Measurements from ENCODE around the gene HS3ST6.

HS3ST6 gene

GRCh38 chr16:1918351-1919326 is at the start of gene HS3ST6:
Gene HS3ST6 (minus strand): TSS chr16:1918415. CDS start chr16:1918323, 92 bp downstream.
- Histone ChIP-seq H3K27me3 (ENCODE audit: insufficient read depth, low read depth) (peaks cover 94% of the 10 kb centered on the region), H3K4me3 (IDR thresholded peaks at IDR 0.05; ENCODE audit: insufficient read depth, low read depth, low read length) (no peak within 1 kb of the TSS), H3K36me3 (ENCODE audit: insufficient read depth) (no peaks in the 10 kb centered on the region), H3K79me2 (ENCODE audit: insufficient read depth, low read depth) (no peaks in the 10 kb centered on the region), H2AFZ (ENCODE audit: low read depth) (no peak within 1 kb of the TSS), H3K4me1 (ENCODE audit: low read depth, poor library complexity, severe bottlenecking) (no peaks in the 10 kb centered on the region), H3K4me2 (no peak within 1 kb of the TSS), H3K9ac (no peak within 1 kb of the TSS), H3K27ac (no peak within 1 kb of the TSS), H4K20me1 (ENCODE audit: insufficient read depth) (no peaks in the 10 kb centered on the region)
- TF ChIP-seq CTCF (conservative IDR thresholded peaks at IDR 0.05; ENCODE audit: low read depth, low read length) = no peak

GRCh38 chr16:1966460-1966859 is 48.2 kb upstream of the HS3ST6 start, which contains the start of gene RNF151:
Gene RNF151 (plus strand): TSS chr16:1966856. CDS start chr16:1966882, 26 bp downstream.
- no peak for TF ChIP-seq CTCF (conservative IDR thresholded peaks at IDR 0.05; ENCODE audit: low read depth, low read length)
- Histone ChIP-seq H3K27me3 (ENCODE audit: insufficient read depth, low read depth) (no peaks in the 10 kb centered on the region), H4K20me1 (ENCODE audit: insufficient read depth) (no peaks in the 10 kb centered on the region), H3K4me1 (ENCODE audit: low read depth, poor library complexity, severe bottlenecking) (peaks cover 4% of the 10 kb centered on the region), H3K27ac (no peak within 1 kb of the TSS; the same call in 1 of the 2 replicates), H3K79me2 (ENCODE audit: insufficient read depth, low read depth) (peaks cover 9% of the 10 kb centered on the region; the same call in 1 of the 2 replicates), H3K4me3 (IDR thresholded peaks at IDR 0.05; ENCODE audit: insufficient read depth, low read depth, low read length) (no peak within 1 kb of the TSS), H3K9ac (peak within 1 kb of the TSS; percentile 77; the same call in 1 of the 2 replicates), H3K4me2 (peak within 1 kb of the TSS; percentile 64; the same call in 1 of the 2 replicates), H2AFZ (ENCODE audit: low read depth) (no peak within 1 kb of the TSS), H3K36me3 (ENCODE audit: insufficient read depth) (no peaks in the 10 kb centered on the region; the same call in 1 of the 2 replicates)

GRCh38 chr16:1965396-1966001 is 47.3 kb upstream of the HS3ST6 start:
- H3K27me3 ChIP-seq (ENCODE audit: insufficient read depth, low read depth) = no peaks in the 10 kb centered on the region
- peak overlapping the region; percentile 77 for H3K9ac ChIP-seq
- no peaks in the 10 kb centered on the region; the same call in 1 of the 2 replicates for H3K36me3 ChIP-seq (ENCODE audit: insufficient read depth)
- peak overlapping the region; percentile 72; the same call in 1 of the 2 replicates for H2AFZ ChIP-seq (ENCODE audit: low read depth)
- H3K4me2 ChIP-seq = peak overlapping the region; percentile 64; the same call in 1 of the 2 replicates
- TF ChIP-seq CTCF (conservative IDR thresholded peaks at IDR 0.05; ENCODE audit: low read depth, low read length) = no peak
- peak overlapping the region; percentile 88 for H3K27ac ChIP-seq
- H3K79me2 ChIP-seq (ENCODE audit: insufficient read depth, low read depth) = peaks cover 11% of the 10 kb centered on the region; the same call in 1 of the 2 replicates
- no peaks in the 10 kb centered on the region for H4K20me1 ChIP-seq (ENCODE audit: insufficient read depth)
- H3K4me1 ChIP-seq (ENCODE audit: low read depth, poor library complexity, severe bottlenecking) = peaks cover 7% of the 10 kb centered on the region
- no peak overlapping the region for H3K4me3 ChIP-seq (IDR thresholded peaks at IDR 0.05; ENCODE audit: insufficient read depth, low read depth, low read length)

DNA sequence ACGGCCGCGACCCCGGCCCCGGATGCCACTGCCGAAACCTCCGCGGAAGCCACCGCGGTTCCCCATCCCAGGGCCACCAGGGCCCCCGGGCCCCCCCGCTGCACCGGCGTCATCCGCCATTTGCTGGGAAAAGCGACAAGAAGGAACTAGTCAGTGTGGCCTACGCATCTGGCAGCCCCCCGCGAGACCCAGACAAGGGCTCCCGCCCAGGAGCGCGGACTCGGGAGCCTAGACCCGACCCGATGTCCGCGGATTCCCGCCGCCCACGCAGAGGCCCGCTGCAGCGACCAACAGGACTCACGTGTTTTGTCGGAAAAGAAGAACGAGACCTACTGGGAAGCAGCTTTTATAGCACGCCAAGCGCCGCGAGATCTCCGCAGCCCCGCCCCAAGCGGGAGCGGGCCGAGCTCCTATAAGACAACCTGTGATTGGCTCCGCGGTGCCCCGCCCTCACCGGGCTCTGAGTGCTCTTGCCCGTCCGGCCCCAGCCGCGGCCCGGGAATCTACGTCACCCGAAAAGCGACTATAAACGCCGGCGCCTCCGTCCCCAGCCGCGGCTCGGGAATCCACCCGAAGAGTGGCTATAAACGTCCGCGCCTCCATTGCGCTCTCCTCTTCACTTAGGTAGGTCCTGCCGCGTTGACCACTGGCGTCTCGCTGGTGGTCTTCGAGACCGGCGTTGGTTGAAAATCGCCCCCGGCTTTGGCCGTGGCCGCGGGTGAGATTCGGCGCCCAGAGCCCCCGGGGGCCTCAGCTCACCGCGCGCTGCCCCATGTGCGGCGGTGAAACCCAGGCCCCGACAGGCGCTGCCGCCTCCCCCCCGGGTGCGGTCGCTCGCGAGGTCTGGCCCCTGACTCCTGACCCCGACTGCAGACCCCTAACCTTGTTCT is 46.5 kb upstream of the HS3ST6 start, which contains the start of gene RPS2:
RPS2 (minus strand) TSS at position 321 of the 890 bp plus-strand sequence; CDS start at position 120, 201 bp downstream.
- Histone ChIP-seq H3K36me3 (ENCODE audit: insufficient read depth) (no peaks in the 10 kb centered on the region; the same call in 1 of the 2 replicates), H3K27ac (peak within 1 kb of the TSS; percentile 88), H2AFZ (ENCODE audit: low read depth) (peak within 1 kb of the TSS; percentile 72), H3K4me3 (IDR thresholded peaks at IDR 0.05; ENCODE audit: insufficient read depth, low read depth, low read length) (no peak within 1 kb of the TSS), H3K4me2 (peak within 1 kb of the TSS; percentile 64), H3K4me1 (ENCODE audit: low read depth, poor library complexity, severe bottlenecking) (peaks cover 11% of the 10 kb centered on the region), H4K20me1 (ENCODE audit: insufficient read depth) (no peaks in the 10 kb centered on the region), H3K79me2 (ENCODE audit: insufficient read depth, low read depth) (peaks cover 18% of the 10 kb centered on the region), H3K9ac (peak within 1 kb of the TSS; percentile 77), H3K27me3 (ENCODE audit: insufficient read depth, low read depth) (no peaks in the 10 kb centered on the region)
- TF ChIP-seq CTCF (conservative IDR thresholded peaks at IDR 0.05; ENCODE audit: low read depth, low read length) = no peak
